Suprapubic skin (tissue), 4 donors: Measurements from ENCODE around the gene LCN12. TPM values are rescaled to one million over a fixed set of nuclear protein-coding genes. Genes with fewer than 3 reads are reported as not detected.

ENCODE experiments used
- DNase-seq, 2 donors: peaks; one replicate each; pipeline ENCODE4 v3.0.0-alpha.2; 2019; ENCODE audit warnings: low spot score in 2 of 2
- H3K27ac ChIP-seq: fragments of 200-600 bp; sonication (generic); one replicate; pipeline ENCODE4 v1.5.1; 2019
- H3K27me3 ChIP-seq: fragments of 200-600 bp; sonication (generic); one replicate; pipeline ENCODE4 v1.5.1; 2019
- H3K36me3 ChIP-seq: fragments of 200-600 bp; sonication (generic); one replicate; pipeline ENCODE4 v1.5.1; 2019
- H3K4me1 ChIP-seq: fragments of 200-600 bp; sonication (generic); one replicate; pipeline ENCODE4 v1.5.1; 2019
- H3K4me3 ChIP-seq: fragments of 200-600 bp; sonication (generic); one replicate; pipeline ENCODE4 v1.5.1; 2019; ENCODE audit warnings: mild to moderate bottlenecking
- H3K9me3 ChIP-seq: fragments of 200-600 bp; sonication (generic); one replicate; pipeline ENCODE4 v1.5.1; 2019
- EP300 ChIP-seq: sonication (generic); formaldehyde crosslinking; IDR thresholded peaks from one replicate; pipeline ENCODE4 v1.6.1; 2017; ENCODE audit warnings: antibody characterized with exemption
- POLR2A ChIP-seq, 2 donors: fragments of 450-650 bp; IDR thresholded peaks; one replicate each; pipeline ENCODE4 v1.6.1; 2017; ENCODE audit warnings: antibody characterized with exemption in 2 of 2, mild to moderate bottlenecking in 2 of 2, moderate library complexity in 2 of 2
- POLR2AphosphoS5 ChIP-seq, 3 donors: sonication (generic); formaldehyde crosslinking; IDR thresholded peaks; one replicate each; pipeline ENCODE4 v1.6.1; 2017; ENCODE audit warnings: antibody characterized with exemption in 3 of 3
- WGBS: methylation state at CpG from one replicate; pipeline ENCODE4 v1.1.5; 2018; 5-methylcytosine and 5-hydroxymethylcytosine counted together
- total RNA-seq, 4 donors: library from RNA; depleted of rRNA; stranded (reverse); fragments of >200 nt; gene quantifications; one replicate each; pipeline ENCODE4 v1.1.0, GENCODE V29; 2016
- TF ChIP-seq, protein P1 (sequence below), 2 donors: fragments of 200-600 bp in 1 of 2; fragments of 450-650 bp in 1 of 2; sonication (generic) in 1 of 2; IDR thresholded peaks; one replicate each; pipeline ENCODE4 v1.5.1; 2016 to 2019; ENCODE audit warnings: antibody characterized with exemption in 2 of 2, mild to moderate bottlenecking in 1 of 2, moderate library complexity in 1 of 2

Gene LCN12
- total RNA-seq, 4 donors from 2014 or later: 3.7 TPM; not detected in 3

DNA sequence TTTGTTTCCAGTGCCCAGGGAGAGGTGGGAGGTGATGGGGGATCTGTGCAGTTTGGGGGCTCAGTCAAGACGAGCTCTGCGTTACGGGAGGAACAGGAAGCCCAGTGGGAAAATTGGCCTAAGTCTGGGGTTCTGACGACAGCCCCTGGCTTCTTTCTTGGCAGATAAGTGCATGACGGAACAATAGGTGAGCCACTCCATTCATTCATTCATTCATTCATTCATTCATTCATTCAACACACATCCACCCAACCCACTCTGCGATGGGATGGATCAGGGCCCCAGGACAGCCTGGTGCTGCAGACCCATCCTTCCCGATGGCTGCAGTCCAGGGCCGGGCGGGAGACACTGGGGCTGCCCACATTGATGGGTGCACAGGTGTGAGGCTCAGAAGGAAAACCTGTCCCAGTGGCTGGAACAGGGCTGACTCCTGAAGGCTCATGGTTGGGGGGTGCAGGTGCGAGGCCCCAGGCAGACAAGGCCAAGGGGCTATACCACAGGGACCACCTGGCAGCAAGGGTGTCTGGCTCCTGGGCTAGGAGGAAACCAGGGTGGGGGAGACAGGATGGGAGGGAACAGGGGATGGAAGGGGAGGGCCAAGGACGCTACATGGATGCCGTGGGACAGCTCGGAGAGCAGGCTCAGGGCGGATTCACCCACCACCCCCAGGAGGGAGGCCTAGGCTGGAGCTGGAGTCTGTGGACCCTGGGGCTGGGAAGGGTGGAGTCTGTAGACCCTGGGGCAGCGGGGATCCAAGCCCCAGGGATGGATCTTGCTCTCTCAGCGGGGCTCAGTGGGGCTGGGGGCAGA, 28.8 kb downstream of the LCN12 start:
- WGBS: 81% methylated on average over 11 of the region's 16 CpGs
- Histone ChIP-seq H3K9me3 (no peaks in the 10 kb centered on the region), H3K27ac (no peak overlapping the region), H3K4me1 (peaks cover 34% of the 10 kb centered on the region), H3K27me3 (peaks cover 30% of the 10 kb centered on the region), H3K36me3 (no peaks in the 10 kb centered on the region), H3K4me3 (no peak overlapping the region)
- DNase-seq: no peak
- TF ChIP-seq POLR2AphosphoS5 (IDR thresholded peaks at IDR 0.05): no peak
- no peak for TF ChIP-seq POLR2A (IDR thresholded peaks at IDR 0.05)
- TF ChIP-seq EP300: no peak

DNA sequence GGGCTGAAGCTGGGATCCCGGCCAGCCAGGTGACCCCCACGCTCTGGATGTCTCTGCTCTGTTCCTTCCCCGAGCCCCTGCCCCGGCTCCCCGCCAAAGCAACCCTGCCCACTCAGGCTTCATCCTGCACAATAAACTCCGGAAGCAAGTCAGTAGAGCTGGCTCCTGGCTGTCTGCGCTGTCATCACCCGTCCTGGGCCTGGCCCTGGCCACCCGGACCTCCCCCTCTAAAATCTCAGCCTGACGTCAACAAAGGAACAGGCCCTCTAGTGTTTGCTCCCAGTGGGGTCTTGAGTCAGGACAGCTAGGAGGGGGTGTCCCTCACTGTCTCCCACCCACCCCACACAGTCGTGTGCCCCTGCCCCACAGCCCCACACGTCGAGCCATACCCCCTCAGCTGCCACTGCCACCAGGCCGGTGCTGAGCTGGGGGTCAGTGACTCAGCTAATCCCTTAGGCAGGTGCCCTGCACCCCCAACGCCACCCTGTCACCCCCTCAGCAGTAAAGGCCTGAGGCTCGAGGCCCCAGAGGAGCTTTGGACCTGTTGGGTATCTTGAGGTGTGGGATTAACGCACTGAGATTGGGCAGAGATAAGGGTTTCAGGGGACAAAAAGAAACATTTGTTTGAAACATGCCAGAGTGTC, 29.6 kb downstream of the LCN12 start:
- H3K4me3 ChIP-seq: no peak overlapping the region
- TF ChIP-seq, protein P1, sequence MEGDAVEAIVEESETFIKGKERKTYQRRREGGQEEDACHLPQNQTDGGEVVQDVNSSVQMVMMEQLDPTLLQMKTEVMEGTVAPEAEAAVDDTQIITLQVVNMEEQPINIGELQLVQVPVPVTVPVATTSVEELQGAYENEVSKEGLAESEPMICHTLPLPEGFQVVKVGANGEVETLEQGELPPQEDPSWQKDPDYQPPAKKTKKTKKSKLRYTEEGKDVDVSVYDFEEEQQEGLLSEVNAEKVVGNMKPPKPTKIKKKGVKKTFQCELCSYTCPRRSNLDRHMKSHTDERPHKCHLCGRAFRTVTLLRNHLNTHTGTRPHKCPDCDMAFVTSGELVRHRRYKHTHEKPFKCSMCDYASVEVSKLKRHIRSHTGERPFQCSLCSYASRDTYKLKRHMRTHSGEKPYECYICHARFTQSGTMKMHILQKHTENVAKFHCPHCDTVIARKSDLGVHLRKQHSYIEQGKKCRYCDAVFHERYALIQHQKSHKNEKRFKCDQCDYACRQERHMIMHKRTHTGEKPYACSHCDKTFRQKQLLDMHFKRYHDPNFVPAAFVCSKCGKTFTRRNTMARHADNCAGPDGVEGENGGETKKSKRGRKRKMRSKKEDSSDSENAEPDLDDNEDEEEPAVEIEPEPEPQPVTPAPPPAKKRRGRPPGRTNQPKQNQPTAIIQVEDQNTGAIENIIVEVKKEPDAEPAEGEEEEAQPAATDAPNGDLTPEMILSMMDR (IDR thresholded peaks at IDR 0.05): no peak
- no peak for DNase-seq
- H3K36me3 ChIP-seq: no peaks in the 10 kb centered on the region
- peaks cover 32% of the 10 kb centered on the region for H3K27me3 ChIP-seq
- WGBS: 84% methylated on average over 13 of the region's 17 CpGs
- H3K27ac ChIP-seq: no peak overlapping the region
- peaks cover 26% of the 10 kb centered on the region for H3K4me1 ChIP-seq
- no peaks in the 10 kb centered on the region for H3K9me3 ChIP-seq

DNA sequence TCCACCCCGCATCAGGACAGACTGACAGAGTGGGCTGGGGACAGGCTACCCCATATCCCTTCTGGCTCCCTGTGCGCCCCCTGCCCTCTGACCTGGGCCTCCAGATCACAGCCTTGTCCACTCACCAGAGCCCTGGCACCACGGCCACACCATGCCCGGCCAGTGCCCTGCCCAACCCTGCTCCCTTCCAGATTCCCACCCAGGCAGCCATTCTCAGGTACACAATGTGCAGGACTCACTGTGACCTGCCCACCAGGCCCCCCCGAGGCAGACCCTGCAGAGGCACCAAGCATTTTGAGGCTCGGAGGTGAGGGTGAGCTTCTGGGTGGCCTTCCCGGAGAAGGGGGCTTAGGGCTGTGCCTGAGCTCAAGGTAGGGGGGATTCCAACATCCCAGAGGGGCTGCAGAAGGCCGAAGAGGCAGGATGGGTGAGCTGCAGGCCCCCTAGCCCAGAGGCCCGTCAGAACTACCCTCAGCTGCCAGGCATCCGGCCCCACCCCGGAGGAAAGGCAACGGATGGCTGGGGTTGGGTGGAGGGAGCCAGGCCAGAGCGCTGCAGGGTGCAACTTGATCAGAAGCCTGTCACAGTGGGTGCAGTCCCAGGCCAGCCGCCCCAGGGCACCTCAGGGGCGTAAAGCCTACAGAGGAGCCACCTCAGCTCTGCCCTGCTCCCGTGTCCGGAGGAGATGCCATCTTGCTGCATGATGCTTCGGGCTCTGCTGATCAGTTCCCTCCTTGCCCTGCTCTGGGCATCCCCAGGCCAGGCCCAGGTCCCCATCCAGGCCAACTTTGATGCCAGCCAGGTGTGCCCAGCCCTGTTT, 30.4 kb downstream of the LCN12 start, which contains the start of gene LCNL1:
LCNL1 (plus strand) TSS at position 762 of the 820 bp plus-strand sequence. CDS start 594 bp downstream, outside the sequence.
- Histone ChIP-seq H3K27me3 (peaks cover 35% of the 10 kb centered on the region), H3K36me3 (no peaks in the 10 kb centered on the region), H3K27ac (no peak within 1 kb of the TSS), H3K4me1 (peaks cover 20% of the 10 kb centered on the region), H3K4me3 (no peak within 1 kb of the TSS), H3K9me3 (no peaks in the 10 kb centered on the region)
- WGBS: 67% methylated on average over 17 of the region's 18 CpGs
- TF ChIP-seq EP300 (no peak), POLR2A (IDR thresholded peaks at IDR 0.05) (no peak), POLR2AphosphoS5 (IDR thresholded peaks at IDR 0.05) (no peak)
- TF ChIP-seq, protein P1 (IDR thresholded peaks at IDR 0.05): no peak
- no peak for DNase-seq

DNA sequence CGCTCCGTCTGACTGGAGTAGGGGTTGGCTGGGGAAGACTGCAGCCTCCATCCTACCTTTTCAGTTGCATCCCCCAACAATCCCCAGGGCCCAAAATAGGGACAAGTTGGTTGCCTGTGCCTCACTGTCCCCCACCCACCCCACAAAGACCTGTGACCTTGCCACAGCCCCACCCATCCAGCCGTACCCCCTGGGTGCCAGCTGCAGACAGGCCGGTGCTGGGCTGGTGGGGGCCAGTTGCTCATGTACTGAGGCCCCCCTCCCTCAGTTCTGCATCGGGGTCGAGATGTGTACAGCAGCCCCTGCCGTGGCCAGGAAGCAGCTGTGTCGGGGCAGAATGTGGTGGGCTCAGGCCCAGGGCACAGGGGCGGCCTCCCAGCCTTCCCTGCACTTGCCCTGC, 31.1 kb downstream of the LCN12 start:
- no peaks in the 10 kb centered on the region for H3K36me3 ChIP-seq
- DNase-seq: no peak
- no peaks in the 10 kb centered on the region for H3K9me3 ChIP-seq
- WGBS: 93% methylated on average over 6 of the region's 9 CpGs
- H3K27me3 ChIP-seq: peaks cover 35% of the 10 kb centered on the region
- H3K4me1 ChIP-seq: peaks cover 13% of the 10 kb centered on the region
- no peak overlapping the region for H3K27ac ChIP-seq
- TF ChIP-seq EP300 (no peak), POLR2A (IDR thresholded peaks at IDR 0.05) (no peak), POLR2AphosphoS5 (IDR thresholded peaks at IDR 0.05) (no peak)
- TF ChIP-seq, protein P1 (IDR thresholded peaks at IDR 0.05): no peak
- H3K4me3 ChIP-seq: no peak overlapping the region

DNA sequence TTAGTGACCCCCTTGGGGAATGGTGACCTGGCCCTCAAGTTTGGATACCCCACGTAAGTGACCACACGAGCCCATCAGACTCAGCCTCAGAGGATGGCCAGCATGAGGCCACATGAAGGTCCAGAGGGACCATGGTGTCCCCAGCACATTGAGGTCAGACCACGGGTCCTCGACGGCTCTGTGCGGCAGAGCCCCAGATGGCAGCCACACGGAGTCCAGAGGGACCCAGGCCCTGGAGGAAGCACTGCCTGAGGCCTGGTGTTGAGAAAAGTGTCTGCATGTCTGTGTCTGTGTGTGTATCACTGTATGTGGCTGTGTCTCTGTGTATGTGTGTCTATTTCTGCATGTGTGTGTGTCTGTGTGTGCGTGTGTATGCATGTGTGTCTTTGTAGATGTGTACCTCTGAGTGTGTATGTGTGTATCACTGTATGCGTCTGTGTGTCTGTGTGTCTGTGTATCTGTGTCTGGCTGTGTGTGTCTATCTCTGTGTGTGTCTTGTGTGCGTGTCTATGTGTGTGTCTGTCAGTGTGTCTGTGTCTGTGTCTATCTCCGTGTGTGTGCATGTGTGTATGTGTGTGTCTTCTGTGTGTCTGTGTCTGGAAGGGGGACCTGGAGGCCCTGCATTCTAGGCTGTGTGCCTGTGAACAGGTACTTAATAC, 31.7 kb downstream of the LCN12 start:
- H3K27ac ChIP-seq: no peak overlapping the region
- TF ChIP-seq POLR2A (IDR thresholded peaks at IDR 0.05): no peak
- TF ChIP-seq, protein P1 (IDR thresholded peaks at IDR 0.05): no peak
- TF ChIP-seq POLR2AphosphoS5 (IDR thresholded peaks at IDR 0.05): no peak
- TF ChIP-seq EP300: no peak
- WGBS: 64% methylated on average over 8 of the region's 11 CpGs
- no peak for DNase-seq
- H3K4me3 ChIP-seq: no peak overlapping the region
- peaks cover 12% of the 10 kb centered on the region for H3K4me1 ChIP-seq
- peaks cover 35% of the 10 kb centered on the region for H3K27me3 ChIP-seq
- no peaks in the 10 kb centered on the region for H3K9me3 ChIP-seq
- H3K36me3 ChIP-seq: no peaks in the 10 kb centered on the region
